Melanocyte of skin (primary cell): ENCODE data around the gene LRRC18. TPM values are rescaled to one million over a fixed set of nuclear protein-coding genes. Genes with fewer than 3 reads are reported as not detected.

Source experiments
- small RNA-seq, 2 donors: library from RNA; depleted of rRNA; stranded (forward); fragments of <200 nt; gene quantifications; one replicate each; pipeline ENCODE3, GENCODE V24; 2012
- total RNA-seq, 2 donors: library from RNA; depleted of rRNA; stranded (reverse); fragments of >200 nt; gene quantifications; 2 replicates each; pipeline ENCODE4 v1.2.3, GENCODE V29; 2012

Gene LRRC18
- not detected for total RNA-seq

DNA sequence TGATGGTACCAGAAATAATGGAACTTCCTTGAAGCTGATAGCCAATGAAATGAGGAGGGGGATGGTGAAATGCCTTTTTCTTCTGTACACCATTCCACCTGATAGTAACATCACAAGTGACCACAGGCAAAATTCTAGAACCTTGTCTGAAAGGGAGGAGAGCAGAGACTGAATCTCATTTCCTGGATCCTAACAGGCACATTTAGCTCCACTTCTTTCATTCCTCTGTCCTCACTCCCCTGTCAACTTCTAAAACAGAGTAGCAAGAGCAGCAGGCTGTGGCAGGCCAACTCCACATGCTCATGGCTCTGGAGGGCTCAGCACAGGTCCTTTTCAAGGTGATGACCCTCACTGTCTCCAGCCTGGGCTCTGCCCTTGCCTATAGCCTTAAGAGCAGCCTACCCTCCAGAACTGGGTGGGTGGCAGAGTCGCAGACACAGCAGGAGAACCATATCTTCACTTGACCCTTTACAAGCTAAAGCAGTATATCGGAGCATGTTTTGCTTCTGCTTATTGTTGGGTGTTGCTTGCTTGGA lies at the start of gene LRRC18:
TSS of gene LRRC18 (minus strand) at position 51 of the 536 bp plus-strand sequence. CDS start 25,685 bp downstream, outside the sequence.

Small RNAs within 50 kb of the gene (small RNA-seq; reads per million reads assigned to genes)
- 0 reads per million in 2 donors for gene MIR4294

Other genes with a start within 250 kb of the LRRC18 start
- under 1 TPM in 1 of 2 donors, not detected in 1; under 0.01 TPM for gene VSTM4, start 175.7 kb upstream of the LRRC18 start, total RNA-seq
- not detected for gene FAM170B, start 194.2 kb upstream of the LRRC18 start, total RNA-seq
- gene TMEM273, start 248.6 kb upstream of the LRRC18 start, total RNA-seq, result not detected